ENCODE measurements around the gene CSNK1D.
"Not testable (repeated sequence)": the region's sequence is repeated elsewhere in the genome, so short reads cannot be mapped to it uniquely, and the experiment has no call there.

Gene CSNK1D

GRCh38 chr17:82212331-82213250, 60.9 kb downstream of the CSNK1D start, which contains the start of gene CCDC57:
Gene CCDC57, minus strand, starts transcription at chr17:82212842. Its CDS starts 10,898 bp downstream, at chr17:82201944.
- peak; percentile 59 for DNase-seq

GRCh38 chr17:82210655-82211054, 62.8 kb downstream of the CSNK1D start:
- DNase-seq, result not testable (repeated sequence)

GRCh38 chr17:82205720-82206508, 67.6 kb downstream of the CSNK1D start:
- DNase-seq, result peak; percentile 66

DNA sequence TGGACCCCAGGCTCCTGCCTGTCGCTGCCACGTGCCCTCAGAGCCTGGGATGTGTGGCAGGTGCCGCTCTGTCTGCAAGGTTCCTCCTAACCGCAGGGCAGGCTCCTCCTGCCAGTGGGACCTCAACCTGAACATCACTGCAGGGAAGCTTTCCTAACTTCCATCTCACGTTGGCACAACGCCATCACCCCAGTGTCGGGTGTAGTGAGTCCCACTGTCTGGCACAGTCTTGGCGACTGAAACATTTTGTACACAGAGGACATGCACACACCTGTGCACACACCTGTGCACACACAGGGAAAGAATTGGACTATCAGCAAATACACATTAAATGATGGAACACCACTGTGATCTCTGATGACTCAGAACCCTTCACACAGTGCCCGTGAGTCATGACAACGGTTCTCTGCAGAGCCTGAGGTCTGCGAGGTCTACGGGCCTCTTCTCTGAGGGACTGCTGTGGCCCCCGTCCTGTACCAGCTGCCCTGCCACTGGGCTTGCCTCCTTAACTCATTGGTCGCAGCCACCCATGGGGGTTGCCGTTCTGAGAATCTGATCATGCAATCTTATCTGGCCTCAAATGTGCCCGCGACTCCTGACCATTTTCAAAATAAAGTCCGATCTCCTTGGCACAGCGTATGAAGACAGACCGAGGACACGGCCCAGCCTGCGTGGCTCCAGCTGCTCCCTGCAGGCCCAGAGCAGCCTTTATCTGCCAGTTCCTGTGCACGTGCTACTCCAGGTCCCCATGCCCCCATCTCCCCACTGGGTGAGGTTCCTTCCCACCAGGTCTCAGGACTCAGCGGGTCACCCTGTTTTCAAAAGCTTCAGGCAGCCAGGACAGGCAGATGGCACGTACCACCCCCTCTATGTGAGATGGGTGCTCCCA, 68.4 kb downstream of the CSNK1D start:
- no peak for DNase-seq

GRCh38 chr17:82203920-82204319, 69.6 kb downstream of the CSNK1D start:
- DNase-seq, result no peak

- DNase-seq, result no peak
These were observed 70.5 kb downstream of the CSNK1D start for GRCh38 chr17:82202981-82203380.

DNA sequence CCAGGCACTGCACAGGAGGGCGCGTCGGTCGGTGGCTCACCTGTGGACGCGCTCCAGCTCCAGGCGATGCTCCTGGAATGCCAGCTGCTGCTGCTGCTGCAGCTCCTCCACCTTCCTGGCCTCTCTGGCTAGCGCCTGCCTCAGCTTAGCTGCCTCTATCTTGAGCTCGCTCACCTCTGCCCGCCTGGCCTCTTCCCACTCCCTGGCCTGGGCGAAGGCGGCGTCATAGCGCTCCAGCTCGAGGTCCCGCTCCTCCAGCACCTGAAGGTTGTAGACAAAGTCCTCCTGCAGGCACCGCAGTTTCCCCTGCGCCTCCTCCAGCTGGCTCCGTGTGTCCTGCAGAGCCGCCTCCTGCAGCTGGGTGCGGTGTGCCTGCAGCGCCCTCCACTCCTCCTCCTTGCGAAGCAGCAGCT, 72.0 kb downstream of the CSNK1D start:
- no peak for DNase-seq

DNA sequence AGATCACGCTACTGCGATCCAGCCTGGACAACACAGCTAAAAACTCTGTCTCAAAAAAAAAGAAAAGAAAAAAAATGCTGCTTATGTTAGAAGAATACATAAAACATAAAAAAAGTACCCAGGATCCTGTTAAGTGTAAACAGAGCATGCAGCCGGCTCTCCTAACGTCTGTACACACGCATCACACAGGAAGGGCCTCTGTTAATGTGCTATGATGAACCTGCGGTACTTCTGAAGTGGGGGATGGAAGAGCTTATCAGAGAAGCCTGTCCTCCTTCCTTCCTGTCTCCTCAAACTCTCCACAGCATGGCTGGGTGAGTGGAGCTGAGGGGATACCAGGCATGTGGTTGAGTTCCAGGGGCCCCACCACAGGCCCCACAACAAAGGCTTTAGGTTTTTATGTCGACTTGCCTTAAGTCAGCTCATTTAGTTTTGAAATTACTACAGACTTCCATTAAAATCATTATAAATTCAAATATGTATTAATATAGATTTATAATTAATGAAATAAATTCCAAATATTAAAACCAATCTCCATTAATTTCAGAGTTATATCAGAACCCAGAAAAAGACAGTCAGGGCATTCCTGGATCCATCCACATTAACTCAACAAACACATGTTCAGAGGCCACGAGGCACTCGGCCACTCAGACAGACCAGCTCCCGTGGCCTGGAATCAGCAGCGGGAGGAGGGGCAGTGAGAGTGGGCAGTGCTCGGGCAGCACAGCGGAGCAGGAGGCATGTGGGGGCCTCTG, 72.6 kb downstream of the CSNK1D start:
- DNase-seq, result no peak

DNA sequence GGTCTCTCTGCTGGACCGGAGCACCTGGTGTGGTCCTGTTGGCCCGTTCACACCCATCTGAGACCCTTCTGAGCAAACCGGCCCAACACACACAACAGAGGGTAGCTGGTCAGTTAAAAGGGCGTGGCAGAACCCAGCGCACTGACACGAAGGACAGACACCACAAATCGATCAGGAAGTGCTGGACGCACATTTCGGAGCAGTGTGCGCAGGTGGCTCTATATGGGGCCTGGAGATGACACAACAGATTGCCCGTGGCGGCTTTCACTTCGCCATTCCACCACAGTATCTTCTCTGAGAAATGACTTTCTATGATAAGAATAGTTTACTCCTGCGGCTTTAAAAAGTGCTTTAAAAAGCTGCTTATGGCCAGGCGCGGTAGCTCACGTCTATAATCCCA, 73.4 kb downstream of the CSNK1D start:
- no peak for DNase-seq

GRCh38 chr17:82199496-82199895, 74.0 kb downstream of the CSNK1D start:
- no peak for DNase-seq

GRCh38 chr17:82198092-82198491, 75.4 kb downstream of the CSNK1D start:
- no peak for DNase-seq

GRCh38 chr17:82195675-82196672, 77.5 kb downstream of the CSNK1D start:
- DNase-seq, result no peak

- no peak for DNase-seq
These were observed 78.7 kb downstream of the CSNK1D start for GRCh38 chr17:82194765-82195164.

GRCh38 chr17:82193520-82194220, 79.8 kb downstream of the CSNK1D start:
- no peak for DNase-seq

DNA sequence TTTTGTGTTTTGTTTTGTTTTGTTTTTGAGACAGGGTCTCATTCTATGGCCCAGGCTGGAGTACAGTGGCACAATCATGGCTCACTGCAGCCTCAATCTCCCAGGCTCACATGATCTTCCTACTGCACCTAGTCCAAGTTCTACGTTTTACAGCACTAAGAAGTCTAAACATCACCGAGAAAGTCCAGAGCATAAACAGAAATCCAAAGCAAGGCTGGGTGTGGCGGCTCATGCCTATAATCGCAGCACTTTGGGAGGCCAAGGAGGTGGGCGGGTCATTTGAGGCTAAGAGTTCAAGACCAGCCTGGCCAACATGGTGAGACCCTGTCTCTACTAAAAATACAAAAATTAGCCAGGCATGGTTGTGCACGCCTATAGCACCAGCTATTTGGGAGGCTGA, 80.5 kb downstream of the CSNK1D start:
- DNase-seq, result not testable (repeated sequence)
